Left renal cortex interstitium (tissue), 4 donors: ENCODE results near the gene PSKH1. TPM values are rescaled to one million over a fixed set of nuclear protein-coding genes. Genes with fewer than 3 reads are reported as not detected.

ENCODE experiments used
- DNase-seq, 4 donors: peaks; one replicate each; pipeline ENCODE4 v3.0.0-alpha.2; 2013; ENCODE audit warnings: low read depth in 4 of 4, low spot score in 2 of 4, missing footprints in 1 of 4
- polyA plus RNA-seq, 4 donors: library from polyadenylated mRNA; unstranded; fragments of 120-200 nt; gene quantifications; one replicate each; pipeline ENCODE4 v1.2.1, GENCODE V29; 2013; ENCODE audit not compliant: insufficient read length in 4 of 4

The PSKH1 gene
- polyA plus RNA-seq, 4 donors: 33.5 to 44.6 (median 40.1) TPM

- DNase-seq: no peak
Measured at GRCh38 chr16:67953641-67954375, 60.8 kb downstream of the PSKH1 start.

GRCh38 chr16:67954421-67955196 is 61.6 kb downstream of the PSKH1 start:
- no peak for DNase-seq

- DNase-seq: no peak
Measured at GRCh38 chr16:67957622-67958021, 64.6 kb downstream of the PSKH1 start.

GRCh38 chr16:67959536-67960329 is 66.7 kb downstream of the PSKH1 start:
- no peak for DNase-seq

- no peak for DNase-seq
Measured at GRCh38 chr16:67961551-67961957, 68.5 kb downstream of the PSKH1 start.

- no peak for DNase-seq
Measured at GRCh38 chr16:67962135-67962534, 69.1 kb downstream of the PSKH1 start.

- no peak for DNase-seq
Measured at GRCh38 chr16:67963292-67963661, 70.2 kb downstream of the PSKH1 start.

GRCh38 chr16:67963662-67964321 is 70.7 kb downstream of the PSKH1 start:
- DNase-seq: peak in 1 of 4 donors; percentile 11

- DNase-seq: no peak
Measured at GRCh38 chr16:67964477-67965131, 71.5 kb downstream of the PSKH1 start.

GRCh38 chr16:67965668-67966548 is 72.9 kb downstream of the PSKH1 start:
- no peak for DNase-seq

GRCh38 chr16:67966549-67967182 is 73.6 kb downstream of the PSKH1 start:
- DNase-seq: no peak

- peak in 2 of 4 donors; percentile 7 to 11 for DNase-seq
Measured at GRCh38 chr16:67967183-67967957, 74.3 kb downstream of the PSKH1 start.

- peak in 1 of 4 donors; percentile 12 for DNase-seq
Measured at GRCh38 chr16:67967958-67968399, 74.9 kb downstream of the PSKH1 start.

GRCh38 chr16:67968400-67969253 is 75.6 kb downstream of the PSKH1 start, which contains the start of gene SLC12A4:
Gene SLC12A4, minus strand, starts transcription at chr16:67968637. Its CDS starts 84 bp downstream, at chr16:67968553.
- peak in 2 of 4 donors; percentile 75 to 84 for DNase-seq

GRCh38 chr16:67969254-67970039 is 76.4 kb downstream of the PSKH1 start:
- DNase-seq: no peak

GRCh38 chr16:67971111-67971510 is 78.1 kb downstream of the PSKH1 start:
- no peak for DNase-seq
